OCI-LY7 (cell line): ENCODE measurements around the gene TMEM158. TPM values are rescaled to one million over a fixed set of nuclear protein-coding genes. Genes with fewer than 3 reads are reported as not detected.

ENCODE experiments used
- BruUV-seq: library from RNA; stranded (reverse); fragments of 400-500 nt; replicated peaks from 2 replicates; lab custom pipeline; 2021; lab: Mats Ljungman, UMichigan
- CTCF ChIA-PET: fragments of 300-600 bp; sonication (Branson Sonifier 250); formaldehyde crosslinking; loops from one replicate; lab custom pipeline; 2022; ENCODE audit warnings: antibody characterized with exemption; ENCODE audit not compliant: unreplicated experiment; lab: Charles Lee
- POLR2A ChIA-PET: fragments of 300-600 bp; sonication (Branson Sonifier 250); formaldehyde crosslinking; loops from one replicate; lab custom pipeline; 2022; ENCODE audit warnings: antibody characterized with exemption; lab: Charles Lee
- DNase-seq: peaks from one replicate; pipeline ENCODE4 v3.0.0-alpha.2; 2015; ENCODE audit warnings: low spot score
- H2AFZ ChIP-seq: fragments of 200-600 bp; sonication (generic), shearing (Covaris generic); 2 replicates; pipeline ENCODE4 v1.6.1; 2014; ENCODE audit warnings: mild to moderate bottlenecking, antibody characterized with exemption, low read length, moderate library complexity
- H3K27ac ChIP-seq: fragments of 200-600 bp; sonication (generic); 2 replicates; pipeline ENCODE4 v1.5.1; 2014; ENCODE audit warnings: mixed run types, low read depth, mild to moderate bottlenecking, moderate library complexity, low read length, inconsistent platforms; ENCODE audit not compliant: poor library complexity, severe bottlenecking
- H3K36me3 ChIP-seq: fragments of 200-600 bp; sonication (generic); 2 replicates; pipeline ENCODE4 v1.6.1; 2014; ENCODE audit warnings: mild to moderate bottlenecking, antibody characterized with exemption, low read length, moderate library complexity, mixed read lengths; ENCODE audit not compliant: insufficient read depth
- H3K4me1 ChIP-seq: fragments of 200-600 bp; sonication (generic); 2 replicates; pipeline ENCODE4 v1.5.1; 2014; ENCODE audit warnings: mild to moderate bottlenecking, low read length; ENCODE audit not compliant: insufficient read depth, poor library complexity, severe bottlenecking
- H3K4me2 ChIP-seq: fragments of 200-600 bp; sonication (generic); 2 replicates; pipeline ENCODE4 v1.6.1; 2014; ENCODE audit warnings: mild to moderate bottlenecking, low read length
- H3K4me3 ChIP-seq: fragments of 200-600 bp; sonication (generic); 2 replicates; pipeline ENCODE4 v1.5.1; 2014; ENCODE audit warnings: mild to moderate bottlenecking, low read depth, low read length; ENCODE audit not compliant: poor library complexity, severe bottlenecking
- H3K79me2 ChIP-seq: fragments of 200-600 bp; sonication (generic); 2 replicates; pipeline ENCODE4 v1.6.1; 2016; ENCODE audit warnings: low read depth, mild to moderate bottlenecking, low read length, moderate library complexity, mixed read lengths; ENCODE audit not compliant: insufficient read depth
- H3K9me2 ChIP-seq: fragments of 200-600 bp; sonication (generic); 2 replicates; pipeline ENCODE4 v1.6.1; 2016; ENCODE audit warnings: mild to moderate bottlenecking, low read length, mixed read lengths; ENCODE audit not compliant: insufficient read depth
- H3K9me3 ChIP-seq: fragments of 200-600 bp; sonication (generic); 2 replicates; pipeline ENCODE4 v1.6.1; 2014; ENCODE audit warnings: mild to moderate bottlenecking, mixed run types, low read length, mixed read lengths
- H4K20me1 ChIP-seq: fragments of 200-600 bp; sonication (generic); 2 replicates; pipeline ENCODE4 v1.6.1; 2014; ENCODE audit warnings: mild to moderate bottlenecking, antibody characterized with exemption, low read length, moderate library complexity, mixed read lengths; ENCODE audit not compliant: insufficient read depth
- EZH2phosphoT487 ChIP-seq: fragments of 200-600 bp; sonication (generic); IDR thresholded peaks from 2 replicates; pipeline ENCODE4 v1.6.1; 2018; ENCODE audit warnings: low read depth, borderline replicate concordance, mild to moderate bottlenecking, mixed run types, antibody characterized with exemption, low read length, moderate library complexity, mixed read lengths
- intact Hi-C: fragments of 100-400 bp; cut with micrococcal nuclease; formaldehyde crosslinking; loops from one replicate; pipeline ENCODE4 v1.10.0; 2022; ENCODE audit not compliant: unreplicated experiment
- total RNA-seq, 2 experiments: library from RNA; depleted of rRNA in 1 of 2; stranded (reverse); fragments of >200 nt in 1 of 2; shearing (Covaris generic) in 1 of 2; gene quantifications; 2 replicates each; pipeline ENCODE4 v1.2.3, GENCODE V29; 2014 to 2022
- TF ChIP-seq, protein P1 (sequence below): fragments of 200-600 bp; sonication (generic); conservative IDR thresholded peaks from 2 replicates; pipeline ENCODE4 v1.5.1; 2014; ENCODE audit warnings: mild to moderate bottlenecking, antibody characterized with exemption, low read length, moderate library complexity, mixed read lengths

The TMEM158 gene
- total RNA-seq, 2 experiments from 2014 or later, result not detected

DNA sequence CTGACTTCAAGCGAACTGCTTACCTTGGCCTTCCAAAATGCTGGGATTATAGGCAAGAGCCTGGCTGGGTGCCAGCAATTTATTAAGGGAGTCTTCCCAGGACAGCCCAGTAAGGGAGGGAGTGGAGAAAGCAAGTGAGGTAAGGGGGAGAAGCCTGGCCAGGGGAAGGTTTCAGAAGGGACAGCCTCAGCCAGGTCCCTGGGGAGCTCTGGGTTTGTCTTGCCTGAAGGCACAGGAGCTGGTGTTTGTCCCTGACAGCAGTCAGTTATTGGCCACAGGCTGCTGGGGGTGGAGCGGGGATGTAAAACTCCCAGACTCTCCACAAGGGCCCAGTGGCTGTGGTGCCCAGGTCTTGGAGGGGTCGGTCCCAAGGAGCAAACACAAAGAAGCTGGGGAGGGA, 46.9 kb downstream of the TMEM158 start:
- H4K20me1 ChIP-seq, result no peaks in the 10 kb centered on the region
- no TSS peak for BruUV-seq
- DNase-seq, result no peak
- intact Hi-C loops, result no loop called here
- no peaks in the 10 kb centered on the region for H3K4me1 ChIP-seq
- no peak overlapping the region for H3K4me3 ChIP-seq
- TF ChIP-seq, protein P1, sequence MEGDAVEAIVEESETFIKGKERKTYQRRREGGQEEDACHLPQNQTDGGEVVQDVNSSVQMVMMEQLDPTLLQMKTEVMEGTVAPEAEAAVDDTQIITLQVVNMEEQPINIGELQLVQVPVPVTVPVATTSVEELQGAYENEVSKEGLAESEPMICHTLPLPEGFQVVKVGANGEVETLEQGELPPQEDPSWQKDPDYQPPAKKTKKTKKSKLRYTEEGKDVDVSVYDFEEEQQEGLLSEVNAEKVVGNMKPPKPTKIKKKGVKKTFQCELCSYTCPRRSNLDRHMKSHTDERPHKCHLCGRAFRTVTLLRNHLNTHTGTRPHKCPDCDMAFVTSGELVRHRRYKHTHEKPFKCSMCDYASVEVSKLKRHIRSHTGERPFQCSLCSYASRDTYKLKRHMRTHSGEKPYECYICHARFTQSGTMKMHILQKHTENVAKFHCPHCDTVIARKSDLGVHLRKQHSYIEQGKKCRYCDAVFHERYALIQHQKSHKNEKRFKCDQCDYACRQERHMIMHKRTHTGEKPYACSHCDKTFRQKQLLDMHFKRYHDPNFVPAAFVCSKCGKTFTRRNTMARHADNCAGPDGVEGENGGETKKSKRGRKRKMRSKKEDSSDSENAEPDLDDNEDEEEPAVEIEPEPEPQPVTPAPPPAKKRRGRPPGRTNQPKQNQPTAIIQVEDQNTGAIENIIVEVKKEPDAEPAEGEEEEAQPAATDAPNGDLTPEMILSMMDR, result no peak
- no peak for TF ChIP-seq EZH2phosphoT487
- CTCF ChIA-PET, result no interaction called here
- no peak overlapping the region for H2AFZ ChIP-seq
- H3K9me3 ChIP-seq, result no peaks in the 10 kb centered on the region
- H3K4me2 ChIP-seq, result no peak overlapping the region
- no peaks in the 10 kb centered on the region for H3K36me3 ChIP-seq
- H3K79me2 ChIP-seq, result no peaks in the 10 kb centered on the region
- H3K9me2 ChIP-seq, result no peaks in the 10 kb centered on the region
- no peak overlapping the region for H3K27ac ChIP-seq
- POLR2A ChIA-PET, result interaction anchor here (0.6 to 0.7 kb wide), 3 partner anchors 15 to 1700 kb away, joined by 3 to 4 read pairs (median 3); no protein-coding TSS in a partner anchor

DNA sequence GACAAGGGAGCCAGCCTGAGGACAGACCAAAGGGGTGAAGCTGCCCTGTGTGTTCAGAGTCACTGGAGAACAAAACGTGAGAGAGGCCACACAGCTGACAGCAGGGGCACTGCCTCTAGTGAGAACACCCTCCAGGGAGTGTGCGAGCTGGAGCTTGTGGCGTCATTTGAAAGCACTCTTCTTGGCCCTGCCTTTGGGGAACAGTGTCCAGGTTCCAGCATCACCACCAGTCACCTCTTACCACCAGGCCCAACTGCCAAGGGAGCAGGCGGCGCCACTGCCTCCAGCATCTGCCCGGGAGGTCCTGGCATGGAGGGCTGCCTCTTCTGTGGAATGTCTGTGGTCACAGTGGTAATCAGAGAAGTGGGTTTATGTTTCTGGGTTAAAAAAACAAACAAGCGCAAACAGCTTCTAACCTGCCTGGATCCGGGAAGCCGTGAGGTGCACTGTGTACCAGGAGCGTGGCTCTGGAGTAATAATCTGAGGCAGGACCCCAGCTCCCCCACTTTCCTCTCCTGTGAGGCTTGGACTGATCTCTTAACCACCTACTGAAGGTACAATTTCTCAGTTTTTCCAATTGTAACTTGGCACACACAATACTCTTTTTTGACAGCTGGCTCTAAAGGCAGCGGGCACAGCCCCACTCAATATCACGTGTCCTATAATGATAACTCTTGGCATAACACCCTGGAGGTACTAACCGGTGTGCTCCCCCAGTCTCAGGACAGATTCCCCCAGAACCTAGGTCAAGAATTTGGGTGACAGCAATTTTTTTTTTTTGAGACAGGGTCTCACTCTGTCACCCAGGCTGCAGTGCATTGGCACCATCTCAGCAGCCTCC, 47.7 kb downstream of the TMEM158 start:
- H3K9me2 ChIP-seq, result no peaks in the 10 kb centered on the region
- H3K27ac ChIP-seq, result no peak overlapping the region
- H3K4me1 ChIP-seq, result no peaks in the 10 kb centered on the region
- ChIA-PET POLR2A (interaction anchor here (0.6 to 0.7 kb wide), 3 partner anchors 14 to 94 kb away, joined by 3 to 4 read pairs (median 3); no protein-coding TSS in a partner anchor), CTCF (no interaction called here)
- no peaks in the 10 kb centered on the region for H4K20me1 ChIP-seq
- intact Hi-C loops, result no loop called here
- no peak for TF ChIP-seq EZH2phosphoT487
- TF ChIP-seq, protein P1, result no peak
- H3K36me3 ChIP-seq, result no peaks in the 10 kb centered on the region
- H2AFZ ChIP-seq, result no peak overlapping the region
- no peak for DNase-seq
- H3K79me2 ChIP-seq, result no peaks in the 10 kb centered on the region
- no TSS peak for BruUV-seq
- no peak overlapping the region for H3K4me3 ChIP-seq
- H3K4me2 ChIP-seq, result no peak overlapping the region
- no peaks in the 10 kb centered on the region for H3K9me3 ChIP-seq

DNA sequence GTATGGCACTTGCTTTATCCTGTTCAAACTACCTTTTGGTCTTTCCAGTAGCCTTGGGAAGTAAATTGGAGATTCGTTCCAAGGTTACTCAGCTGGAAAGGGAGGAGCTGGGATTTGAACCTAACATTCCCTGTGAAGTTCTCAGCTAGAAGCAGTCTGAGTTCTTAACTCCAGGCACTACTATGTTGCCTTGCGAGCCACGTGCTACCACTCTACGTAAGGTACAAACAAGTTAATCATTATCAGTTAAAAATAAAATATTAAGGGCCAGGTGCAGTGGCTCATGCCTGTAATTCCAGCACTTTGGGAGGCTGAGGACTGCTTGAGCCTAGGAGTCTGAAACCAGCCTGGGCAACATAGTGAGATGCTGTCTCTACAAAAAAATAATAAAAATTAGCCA, 49.2 kb downstream of the TMEM158 start:
- intact Hi-C loops, result no loop called here
- POLR2A ChIA-PET, result interaction anchor here (0.6 to 0.8 kb wide), 2 partner anchors 8 to 9 kb away, joined by 3 read pairs; no protein-coding TSS in a partner anchor
- Histone ChIP-seq H3K36me3 (no peaks in the 10 kb centered on the region), H3K27ac (no peak overlapping the region), H3K4me2 (no peak overlapping the region), H2AFZ (no peak overlapping the region), H3K79me2 (no peaks in the 10 kb centered on the region), H3K9me3 (no peaks in the 10 kb centered on the region), H3K9me2 (no peaks in the 10 kb centered on the region), H3K4me3 (no peak overlapping the region), H3K4me1 (no peaks in the 10 kb centered on the region), H4K20me1 (no peaks in the 10 kb centered on the region)
- no peak for DNase-seq
- TF ChIP-seq, protein P1, result no peak
- no peak for TF ChIP-seq EZH2phosphoT487
- CTCF ChIA-PET, result interaction anchor here (1.1 kb wide), 1 partner anchor 22 kb away, joined by 3 read pairs; no protein-coding TSS in a partner anchor
- BruUV-seq, result no TSS peak
